Measurements from ENCODE around the gene LILRA2. TPM values are rescaled to one million over a fixed set of nuclear protein-coding genes. Genes with fewer than 3 reads are reported as not detected.

Gene LILRA2
- total RNA-seq, 1 experiment from 2014 or later: not detected

DNA sequence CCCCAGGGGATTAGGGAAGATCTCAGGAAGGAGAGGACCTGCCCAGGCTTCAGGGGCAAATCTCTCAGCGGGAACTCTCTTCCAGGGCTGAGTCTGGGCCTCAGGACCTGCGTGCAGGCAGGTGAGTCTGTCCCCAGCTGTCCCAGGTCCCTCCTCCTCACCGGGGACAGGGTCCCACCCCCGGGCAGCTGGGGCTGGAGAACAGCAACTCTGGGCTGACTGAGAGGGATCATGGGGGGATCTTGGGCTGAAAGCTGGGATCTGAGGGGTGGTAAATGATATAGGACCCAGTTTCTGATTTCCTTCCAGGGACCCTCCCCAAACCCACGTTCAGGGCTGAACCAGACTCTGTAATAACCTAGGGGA, 34.2 kb downstream of the LILRA2 start:
- no peak for DNase-seq
- no peaks in the 10 kb centered on the region for H3K36me3 ChIP-seq (ENCODE audit: insufficient read depth, low read length)
- H3K9ac ChIP-seq (ENCODE audit: low read length): no peak overlapping the region
- H3K9me2 ChIP-seq (replicated peaks; ENCODE audit: insufficient read depth, low read length): no peaks in the 10 kb centered on the region
- peaks cover 3% of the 10 kb centered on the region; the same call in 1 of the 2 replicates for H3K27me3 ChIP-seq (ENCODE audit: low read length)
- H3K9me3 ChIP-seq (ENCODE audit: low read length): peaks cover 7% of the 10 kb centered on the region; the same call in 1 of the 2 replicates
- no peaks in the 10 kb centered on the region for H3K79me2 ChIP-seq (ENCODE audit: low read length)
- peaks cover 8% of the 10 kb centered on the region for H3K4me1 ChIP-seq (ENCODE audit: low read length)
- no peaks in the 10 kb centered on the region for H4K20me1 ChIP-seq (ENCODE audit: insufficient read depth, low read depth, low read length)
- no peak overlapping the region for H2AFZ ChIP-seq (ENCODE audit: low read length)
- H3K4me2 ChIP-seq (ENCODE audit: low read depth, low read length, poor library complexity, severe bottlenecking): no peak overlapping the region
- H3K27ac ChIP-seq (ENCODE audit: low read length): no peak overlapping the region
- no peak overlapping the region for H3K4me3 ChIP-seq (ENCODE audit: low read length)

DNA sequence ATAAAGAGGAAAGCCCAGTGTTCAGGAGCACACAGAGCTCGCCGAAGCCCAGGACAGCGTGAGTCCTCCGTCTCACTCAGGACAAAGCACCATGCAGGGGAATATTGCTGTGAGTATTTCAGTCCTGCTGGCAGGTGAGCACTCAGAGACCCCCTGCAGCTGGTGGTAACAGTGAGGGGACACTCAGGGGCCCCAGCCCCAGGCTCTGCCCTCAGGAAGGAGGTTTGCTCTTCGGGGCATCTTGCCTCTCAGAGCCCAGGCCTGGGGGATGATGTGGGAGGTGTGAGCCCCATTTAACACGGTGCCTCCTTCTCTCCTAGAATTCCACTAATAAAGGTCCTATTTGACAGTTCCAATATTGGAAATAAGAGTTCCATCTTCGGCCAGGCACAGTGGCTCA, 34.6 kb downstream of the LILRA2 start:
- DNase-seq: no peak
- Histone ChIP-seq H3K4me2 (ENCODE audit: low read depth, low read length, poor library complexity, severe bottlenecking) (no peak overlapping the region), H3K9me3 (ENCODE audit: low read length) (peaks cover 7% of the 10 kb centered on the region; the same call in 1 of the 2 replicates), H3K9ac (ENCODE audit: low read length) (no peak overlapping the region), H4K20me1 (ENCODE audit: insufficient read depth, low read depth, low read length) (no peaks in the 10 kb centered on the region), H3K9me2 (replicated peaks; ENCODE audit: insufficient read depth, low read length) (no peaks in the 10 kb centered on the region), H3K27ac (ENCODE audit: low read length) (no peak overlapping the region), H3K27me3 (ENCODE audit: low read length) (peaks cover 3% of the 10 kb centered on the region; the same call in 1 of the 2 replicates), H3K4me3 (ENCODE audit: low read length) (no peak overlapping the region), H3K4me1 (ENCODE audit: low read length) (peaks cover 8% of the 10 kb centered on the region), H2AFZ (ENCODE audit: low read length) (no peak overlapping the region), H3K79me2 (ENCODE audit: low read length) (no peaks in the 10 kb centered on the region), H3K36me3 (ENCODE audit: insufficient read depth, low read length) (no peaks in the 10 kb centered on the region)

DNA sequence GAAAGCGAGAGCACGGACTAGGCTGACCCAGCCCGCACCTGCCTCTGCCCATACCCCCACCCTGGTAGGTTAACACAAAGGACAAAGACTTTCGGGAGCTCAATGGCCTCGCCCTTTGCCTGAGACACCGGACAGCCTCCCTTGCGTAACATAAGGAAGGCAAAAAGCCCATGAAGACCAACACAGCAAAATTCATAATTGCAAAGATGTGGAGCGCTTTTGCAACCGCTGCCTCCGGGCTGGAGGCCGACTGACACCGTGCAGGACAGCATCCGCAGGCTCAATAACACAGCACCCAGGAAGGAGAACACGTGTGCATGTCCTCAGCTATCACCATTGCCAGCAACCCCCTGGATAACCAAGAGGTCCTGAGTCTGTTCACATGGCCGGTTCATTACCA, 35.2 kb downstream of the LILRA2 start:
- no peak overlapping the region for H2AFZ ChIP-seq (ENCODE audit: low read length)
- no peak for DNase-seq
- H3K9ac ChIP-seq (ENCODE audit: low read length): no peak overlapping the region
- no peaks in the 10 kb centered on the region for H3K36me3 ChIP-seq (ENCODE audit: insufficient read depth, low read length)
- H3K4me3 ChIP-seq (ENCODE audit: low read length): no peak overlapping the region
- peaks cover 8% of the 10 kb centered on the region for H3K4me1 ChIP-seq (ENCODE audit: low read length)
- H4K20me1 ChIP-seq (ENCODE audit: insufficient read depth, low read depth, low read length): no peaks in the 10 kb centered on the region
- no peaks in the 10 kb centered on the region for H3K79me2 ChIP-seq (ENCODE audit: low read length)
- H3K27me3 ChIP-seq (ENCODE audit: low read length): peaks cover 3% of the 10 kb centered on the region; the same call in 1 of the 2 replicates
- no peak overlapping the region for H3K4me2 ChIP-seq (ENCODE audit: low read depth, low read length, poor library complexity, severe bottlenecking)
- H3K9me3 ChIP-seq (ENCODE audit: low read length): peaks cover 7% of the 10 kb centered on the region; the same call in 1 of the 2 replicates
- no peaks in the 10 kb centered on the region for H3K9me2 ChIP-seq (replicated peaks; ENCODE audit: insufficient read depth, low read length)
- H3K27ac ChIP-seq (ENCODE audit: low read length): no peak overlapping the region

DNA sequence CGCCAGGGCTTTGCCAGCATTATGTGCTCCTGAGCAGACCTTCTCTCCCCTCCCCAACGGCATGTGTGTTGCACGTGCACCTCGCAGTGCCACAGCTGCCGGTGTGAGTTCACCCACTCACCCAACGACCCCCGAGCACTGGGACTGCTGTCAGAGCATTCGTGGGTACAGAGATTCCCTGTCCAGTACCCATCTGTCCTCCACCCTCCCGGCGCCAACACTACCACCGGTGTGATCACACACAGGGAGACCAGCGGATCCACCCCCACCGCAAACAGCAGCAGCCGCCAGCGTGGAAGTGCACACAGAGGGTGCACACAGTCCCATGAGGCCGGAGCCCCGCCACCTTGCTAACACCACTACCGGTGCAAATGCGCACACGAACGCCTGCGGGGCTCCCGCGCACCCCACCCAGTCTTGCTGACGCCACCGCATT, 35.8 kb downstream of the LILRA2 start:
- Histone ChIP-seq H3K4me1 (ENCODE audit: low read length) (peaks cover 8% of the 10 kb centered on the region), H2AFZ (ENCODE audit: low read length) (no peak overlapping the region), H3K27me3 (ENCODE audit: low read length) (peaks cover 3% of the 10 kb centered on the region; the same call in 1 of the 2 replicates), H4K20me1 (ENCODE audit: insufficient read depth, low read depth, low read length) (no peaks in the 10 kb centered on the region), H3K9me2 (replicated peaks; ENCODE audit: insufficient read depth, low read length) (no peaks in the 10 kb centered on the region), H3K9ac (ENCODE audit: low read length) (no peak overlapping the region), H3K27ac (ENCODE audit: low read length) (no peak overlapping the region), H3K4me2 (ENCODE audit: low read depth, low read length, poor library complexity, severe bottlenecking) (no peak overlapping the region), H3K36me3 (ENCODE audit: insufficient read depth, low read length) (no peaks in the 10 kb centered on the region), H3K79me2 (ENCODE audit: low read length) (no peaks in the 10 kb centered on the region), H3K4me3 (ENCODE audit: low read length) (no peak overlapping the region), H3K9me3 (ENCODE audit: low read length) (peaks cover 7% of the 10 kb centered on the region; the same call in 1 of the 2 replicates)
- DNase-seq: no peak

DNA sequence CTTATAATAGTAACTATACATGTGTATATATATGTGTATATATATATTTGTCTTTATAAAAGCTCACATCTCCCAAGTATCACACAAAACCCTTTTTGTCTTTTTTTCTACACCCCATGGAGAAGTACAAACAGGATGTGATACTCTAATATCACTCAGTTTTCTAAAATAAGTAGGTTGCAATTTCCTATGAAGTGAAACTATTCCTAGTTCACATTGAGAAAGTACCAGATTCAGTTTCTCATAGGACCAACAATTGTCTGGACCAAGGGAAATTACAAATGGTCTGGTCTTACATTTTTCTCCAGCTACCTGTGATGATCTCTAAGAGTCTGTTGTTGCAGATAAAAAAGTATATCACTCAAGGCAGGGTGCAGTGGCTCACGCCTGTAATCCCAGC, 38.8 kb downstream of the LILRA2 start:
- Histone ChIP-seq H3K36me3 (ENCODE audit: insufficient read depth, low read length) (no peaks in the 10 kb centered on the region), H3K4me3 (ENCODE audit: low read length) (no peak overlapping the region), H3K79me2 (ENCODE audit: low read length) (no peaks in the 10 kb centered on the region), H3K27ac (ENCODE audit: low read length) (no peak overlapping the region), H2AFZ (ENCODE audit: low read length) (no peak overlapping the region), H3K4me1 (ENCODE audit: low read length) (peaks cover 11% of the 10 kb centered on the region), H3K9me3 (ENCODE audit: low read length) (no peaks in the 10 kb centered on the region), H3K9me2 (replicated peaks; ENCODE audit: insufficient read depth, low read length) (no peaks in the 10 kb centered on the region), H3K27me3 (ENCODE audit: low read length) (no peaks in the 10 kb centered on the region), H4K20me1 (ENCODE audit: insufficient read depth, low read depth, low read length) (no peaks in the 10 kb centered on the region), H3K9ac (ENCODE audit: low read length) (no peak overlapping the region), H3K4me2 (ENCODE audit: low read depth, low read length, poor library complexity, severe bottlenecking) (no peak overlapping the region)
- no peak for DNase-seq

DNA sequence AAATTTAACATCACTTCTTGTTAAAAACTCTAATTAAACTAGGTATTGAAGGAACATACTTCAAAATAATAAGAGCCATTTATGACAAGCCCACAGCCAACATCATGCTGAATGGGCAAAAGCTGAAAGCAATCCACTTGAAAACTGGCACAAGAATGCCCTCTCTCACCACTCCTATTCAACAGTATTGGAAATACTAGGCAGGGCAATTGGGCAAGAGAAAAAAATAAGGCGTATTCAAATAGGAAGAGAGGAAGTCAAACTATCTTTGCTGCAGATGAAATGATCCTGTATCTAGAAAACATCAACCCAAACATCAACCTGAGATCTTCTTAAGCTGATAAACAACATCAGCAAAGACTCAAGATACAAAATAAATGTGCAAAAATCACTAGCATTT, 41.1 kb downstream of the LILRA2 start:
- H4K20me1 ChIP-seq (ENCODE audit: insufficient read depth, low read depth, low read length): no peaks in the 10 kb centered on the region
- H3K9ac ChIP-seq (ENCODE audit: low read length): no peak overlapping the region
- no peak overlapping the region for H3K27ac ChIP-seq (ENCODE audit: low read length)
- no peak for DNase-seq
- no peaks in the 10 kb centered on the region for H3K79me2 ChIP-seq (ENCODE audit: low read length)
- no peak overlapping the region for H2AFZ ChIP-seq (ENCODE audit: low read length)
- H3K4me3 ChIP-seq (ENCODE audit: low read length): no peak overlapping the region
- H3K9me3 ChIP-seq (ENCODE audit: low read length): no peaks in the 10 kb centered on the region
- no peaks in the 10 kb centered on the region for H3K36me3 ChIP-seq (ENCODE audit: insufficient read depth, low read length)
- H3K9me2 ChIP-seq (replicated peaks; ENCODE audit: insufficient read depth, low read length): no peaks in the 10 kb centered on the region
- peaks cover 11% of the 10 kb centered on the region for H3K4me1 ChIP-seq (ENCODE audit: low read length)
- no peak overlapping the region for H3K4me2 ChIP-seq (ENCODE audit: low read depth, low read length, poor library complexity, severe bottlenecking)
- H3K27me3 ChIP-seq (ENCODE audit: low read length): peaks cover 3% of the 10 kb centered on the region; the same call in 1 of the 2 replicates

DNA sequence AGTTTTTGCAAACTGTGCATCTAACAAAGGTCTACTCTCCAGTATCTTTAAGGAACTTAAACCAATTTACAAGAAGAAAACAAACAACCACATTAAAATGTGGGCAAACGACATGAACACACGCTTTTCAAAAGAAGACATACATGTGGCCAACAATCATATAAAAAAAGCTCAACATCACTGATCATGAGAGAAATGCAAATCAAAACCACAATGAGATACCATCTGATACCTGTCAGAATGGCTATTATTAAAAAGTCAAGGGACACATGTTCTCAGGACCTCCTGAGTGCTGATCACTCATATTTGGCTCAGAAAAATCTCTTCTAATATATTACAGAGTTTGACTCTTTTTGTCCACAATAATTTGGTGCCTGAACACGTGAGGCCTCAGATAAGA, 42.5 kb downstream of the LILRA2 start:
- H3K9me2 ChIP-seq (replicated peaks; ENCODE audit: insufficient read depth, low read length): no peaks in the 10 kb centered on the region
- H3K36me3 ChIP-seq (ENCODE audit: insufficient read depth, low read length): no peaks in the 10 kb centered on the region
- H4K20me1 ChIP-seq (ENCODE audit: insufficient read depth, low read depth, low read length): no peaks in the 10 kb centered on the region
- no peaks in the 10 kb centered on the region for H3K79me2 ChIP-seq (ENCODE audit: low read length)
- peaks cover 3% of the 10 kb centered on the region; the same call in 1 of the 2 replicates for H3K27me3 ChIP-seq (ENCODE audit: low read length)
- no peak overlapping the region for H3K4me2 ChIP-seq (ENCODE audit: low read depth, low read length, poor library complexity, severe bottlenecking)
- no peak overlapping the region for H2AFZ ChIP-seq (ENCODE audit: low read length)
- H3K9me3 ChIP-seq (ENCODE audit: low read length): no peaks in the 10 kb centered on the region
- H3K9ac ChIP-seq (ENCODE audit: low read length): no peak overlapping the region
- peaks cover 11% of the 10 kb centered on the region for H3K4me1 ChIP-seq (ENCODE audit: low read length)
- no peak overlapping the region for H3K4me3 ChIP-seq (ENCODE audit: low read length)
- H3K27ac ChIP-seq (ENCODE audit: low read length): no peak overlapping the region
- DNase-seq: no peak

DNA sequence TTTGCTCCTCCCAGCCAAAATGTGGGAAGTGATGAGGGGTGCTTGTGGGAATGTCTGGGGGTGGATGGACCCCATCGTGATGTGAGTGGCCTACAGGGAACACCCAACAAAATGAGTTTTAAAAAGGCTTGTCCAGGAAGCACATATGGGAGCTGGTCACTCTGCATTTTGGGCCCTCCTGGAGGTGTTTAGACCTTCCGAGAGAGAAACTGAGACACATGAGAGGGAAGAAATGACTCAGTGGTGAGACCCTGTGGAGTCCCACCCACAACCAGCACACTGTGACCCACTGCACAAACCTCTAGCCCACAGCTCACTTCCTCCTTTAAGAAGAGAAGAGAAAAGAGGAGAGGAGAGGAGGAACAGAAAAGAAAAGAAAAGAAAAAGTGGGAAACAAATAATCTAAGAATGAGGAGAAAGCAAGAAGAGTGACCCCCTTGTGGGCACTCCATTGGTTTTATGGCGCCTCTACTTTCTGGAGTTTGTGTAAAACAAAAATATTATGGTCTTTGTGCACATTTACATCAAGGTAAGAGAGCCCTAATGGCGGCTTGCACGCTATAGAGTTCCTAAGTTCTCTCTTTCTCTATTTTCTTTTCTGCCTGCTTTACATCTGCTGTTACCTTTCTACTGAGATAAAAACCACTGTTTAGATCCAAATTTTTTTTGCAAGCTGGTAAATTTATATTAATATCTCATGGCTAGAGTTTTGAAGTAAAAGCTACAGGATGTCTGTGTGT, 43.4 kb downstream of the LILRA2 start:
- Histone ChIP-seq H4K20me1 (ENCODE audit: insufficient read depth, low read depth, low read length) (no peaks in the 10 kb centered on the region), H3K27me3 (ENCODE audit: low read length) (peaks cover 3% of the 10 kb centered on the region; the same call in 1 of the 2 replicates), H2AFZ (ENCODE audit: low read length) (no peak overlapping the region), H3K9ac (ENCODE audit: low read length) (no peak overlapping the region), H3K4me3 (ENCODE audit: low read length) (no peak overlapping the region), H3K79me2 (ENCODE audit: low read length) (no peaks in the 10 kb centered on the region), H3K36me3 (ENCODE audit: insufficient read depth, low read length) (no peaks in the 10 kb centered on the region), H3K9me2 (replicated peaks; ENCODE audit: insufficient read depth, low read length) (no peaks in the 10 kb centered on the region), H3K9me3 (ENCODE audit: low read length) (no peaks in the 10 kb centered on the region), H3K27ac (ENCODE audit: low read length) (no peak overlapping the region), H3K4me1 (ENCODE audit: low read length) (peaks cover 11% of the 10 kb centered on the region), H3K4me2 (ENCODE audit: low read depth, low read length, poor library complexity, severe bottlenecking) (no peak overlapping the region)
- DNase-seq: no peak
